HG03457 (cell line): ENCODE results near the gene HTR4.
"Not testable (repeated sequence)": the region's sequence is repeated elsewhere in the genome, so short reads cannot be mapped to it uniquely, and the experiment has no call there.

Experiments
- ATAC-seq: cut with Tn5 transposase; IDR thresholded peaks from one replicate; pipeline ENCODE4 v1.9.1; 2021; ENCODE audit warnings: moderate number of reproducible peaks; ENCODE audit not compliant: unreplicated experiment

Gene HTR4, protein sequence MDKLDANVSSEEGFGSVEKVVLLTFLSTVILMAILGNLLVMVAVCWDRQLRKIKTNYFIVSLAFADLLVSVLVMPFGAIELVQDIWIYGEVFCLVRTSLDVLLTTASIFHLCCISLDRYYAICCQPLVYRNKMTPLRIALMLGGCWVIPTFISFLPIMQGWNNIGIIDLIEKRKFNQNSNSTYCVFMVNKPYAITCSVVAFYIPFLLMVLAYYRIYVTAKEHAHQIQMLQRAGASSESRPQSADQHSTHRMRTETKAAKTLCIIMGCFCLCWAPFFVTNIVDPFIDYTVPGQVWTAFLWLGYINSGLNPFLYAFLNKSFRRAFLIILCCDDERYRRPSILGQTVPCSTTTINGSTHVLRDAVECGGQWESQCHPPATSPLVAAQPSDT

GRCh38 chr5:148653836-148654781 is at the start of gene HTR4:
TSS of gene HTR4 (minus strand) at chr5:148654527. CDS start at chr5:148637014, 17,513 bp downstream.
- no peak for ATAC-seq

GRCh38 chr5:148702019-148702596 is 47.8 kb upstream of the HTR4 start:
- no peak for ATAC-seq

DNA sequence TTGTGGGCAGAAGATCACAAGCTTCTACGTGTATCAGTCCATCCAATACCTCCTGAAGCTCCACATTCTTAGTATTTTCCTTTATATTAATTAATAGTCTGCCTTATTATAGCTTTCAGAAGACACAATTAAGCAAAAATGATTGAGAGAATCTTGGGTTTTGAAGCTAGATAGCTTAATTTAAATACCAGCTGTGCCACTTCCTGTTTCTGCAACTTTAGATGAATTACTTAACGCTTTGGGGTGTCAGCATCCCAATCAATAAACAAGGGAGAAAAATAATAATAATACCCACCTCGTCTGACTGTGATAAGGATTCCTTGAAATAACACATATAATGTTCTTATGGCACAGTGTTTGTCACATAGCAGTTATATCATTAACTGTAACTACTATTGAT is 44.7 kb upstream of the HTR4 start:
- no peak for ATAC-seq

GRCh38 chr5:148697809-148698196 is 43.5 kb upstream of the HTR4 start:
- ATAC-seq = no peak

GRCh38 chr5:148697180-148697808 is 43.0 kb upstream of the HTR4 start:
- no peak for ATAC-seq

- ATAC-seq = no peak
Observed at GRCh38 chr5:148696187-148697036, 42.1 kb upstream of the HTR4 start.

DNA sequence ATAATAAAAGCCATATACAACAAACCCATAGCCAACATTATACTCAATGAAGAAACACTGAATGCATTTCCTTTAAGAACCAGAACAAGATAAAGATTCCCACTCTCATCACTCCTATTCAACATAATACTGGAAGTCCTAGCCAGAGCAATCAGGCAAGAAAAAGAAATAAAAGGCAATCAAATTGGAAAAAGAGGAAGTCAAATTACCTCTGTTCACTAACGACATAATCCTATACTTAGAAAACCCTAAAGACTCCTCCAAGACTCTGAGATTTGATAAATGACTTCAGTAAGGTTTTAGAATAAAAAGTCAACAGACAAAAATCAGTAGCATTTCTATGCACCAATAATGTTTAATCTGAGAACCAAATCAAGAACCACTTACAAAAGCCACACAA is 36.6 kb upstream of the HTR4 start:
- ATAC-seq = no peak

GRCh38 chr5:148688787-148689186 is 34.5 kb upstream of the HTR4 start:
- ATAC-seq = no peak

- ATAC-seq = no peak
Observed at GRCh38 chr5:148687871-148688270, 33.5 kb upstream of the HTR4 start.

GRCh38 chr5:148687427-148687826 is 33.1 kb upstream of the HTR4 start:
- ATAC-seq = peak; percentile 85

DNA sequence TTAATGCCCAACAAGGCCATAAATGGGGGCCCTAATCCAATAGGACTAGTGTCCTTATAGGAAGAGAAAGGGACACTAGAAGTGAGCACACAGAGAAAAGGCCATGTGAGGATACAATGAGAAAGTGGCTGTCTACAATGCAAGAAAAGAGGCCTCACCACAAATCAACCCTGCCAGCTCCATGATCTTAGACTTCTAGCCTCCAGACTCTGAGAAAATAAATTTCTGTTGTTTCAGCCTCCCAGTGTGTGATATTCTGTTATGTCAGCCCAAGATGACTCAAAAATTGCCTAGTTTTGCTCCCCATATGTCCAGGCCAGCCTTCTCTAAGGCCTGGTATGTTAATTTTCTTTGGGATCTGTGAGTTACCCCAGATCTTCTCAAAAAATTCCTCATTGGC is 32.3 kb upstream of the HTR4 start:
- ATAC-seq = no peak

DNA sequence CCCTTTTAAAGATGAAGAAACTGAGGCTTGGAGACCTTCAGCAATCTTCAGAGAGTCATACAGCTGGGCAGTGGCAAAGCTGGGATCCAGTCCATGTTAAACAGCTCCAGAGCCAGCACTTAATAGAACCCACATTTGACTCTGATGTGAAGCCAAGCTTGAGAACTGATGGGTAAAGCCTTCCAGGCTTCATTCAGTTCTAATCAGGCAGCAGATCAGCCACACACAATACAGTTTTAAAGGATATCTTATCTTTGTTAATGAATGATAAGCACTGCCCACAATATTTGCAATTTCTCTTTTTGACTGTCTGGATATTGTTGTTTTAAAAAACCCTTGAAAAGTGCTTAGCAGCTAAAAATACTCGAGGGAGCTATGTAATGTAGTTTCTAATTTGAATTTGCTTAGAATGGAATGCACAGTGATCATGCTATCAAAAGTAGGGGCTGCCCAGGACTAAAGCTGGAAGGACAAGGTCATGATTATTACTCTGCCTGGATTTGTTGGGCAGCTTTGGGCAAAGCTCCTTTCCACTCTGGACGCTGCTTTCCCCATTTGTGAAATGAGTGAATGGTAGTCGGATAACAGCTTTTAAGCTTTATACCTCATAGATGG is 31.3 kb upstream of the HTR4 start:
- ATAC-seq = peak; percentile 60

GRCh38 chr5:148684528-148684927 is 30.2 kb upstream of the HTR4 start:
- no peak for ATAC-seq

- ATAC-seq = no peak
Observed at GRCh38 chr5:148683651-148684050, 29.3 kb upstream of the HTR4 start.

- ATAC-seq = no peak
Observed at GRCh38 chr5:148682058-148683026, 28.0 kb upstream of the HTR4 start.

GRCh38 chr5:148681157-148682057 is 27.1 kb upstream of the HTR4 start:
- no peak for ATAC-seq

- ATAC-seq = not testable (repeated sequence)
Observed at GRCh38 chr5:148673704-148674103, 19.4 kb upstream of the HTR4 start.

DNA sequence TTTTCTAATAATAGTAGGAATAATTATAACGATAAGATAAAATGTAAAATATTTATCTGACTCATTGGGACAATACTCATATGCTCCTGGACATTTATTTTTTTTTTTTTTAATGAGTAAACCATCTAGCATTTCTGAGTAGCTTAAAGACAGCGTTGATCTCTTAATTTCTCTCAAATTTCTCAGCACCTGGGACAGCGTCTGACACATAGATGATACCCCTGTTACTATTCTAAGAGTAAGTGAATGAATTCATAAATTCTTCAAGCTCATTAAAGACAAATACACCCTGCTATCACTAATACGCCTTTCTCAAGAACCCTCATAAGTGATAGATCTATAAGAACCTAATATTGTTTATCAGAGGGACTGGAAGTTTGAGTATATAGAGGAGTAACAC is 12.0 kb upstream of the HTR4 start:
- ATAC-seq = no peak
